GM18951 (cell line): Measurements from ENCODE around the gene CDK11B.
A peak's percentile ranks its signal among the peaks of the same experiment; 100 is the strongest.
"Not testable (repeated sequence)": the region's sequence is repeated elsewhere in the genome, so short reads cannot be mapped to it uniquely, and the experiment has no call there.

Experiments
- POLR2A ChIP-seq: IDR thresholded peaks from 4 replicates; pipeline ENCODE4 v1.6.1; 2011; ENCODE audit warnings: mild to moderate bottlenecking; ENCODE audit not compliant: insufficient read length, insufficient read depth; ENCODE audit errors: extremely low read depth
- in situ Hi-C: fragments of 300-500 bp; cut with MboI; formaldehyde crosslinking; loops from one replicate; pipeline ENCODE4 v1.12.0; 2022; ENCODE audit warnings: low sequenced_read_pairs, mixed read lengths, inconsistent platforms; ENCODE audit not compliant: unreplicated experiment

CDK11B gene

DNA sequence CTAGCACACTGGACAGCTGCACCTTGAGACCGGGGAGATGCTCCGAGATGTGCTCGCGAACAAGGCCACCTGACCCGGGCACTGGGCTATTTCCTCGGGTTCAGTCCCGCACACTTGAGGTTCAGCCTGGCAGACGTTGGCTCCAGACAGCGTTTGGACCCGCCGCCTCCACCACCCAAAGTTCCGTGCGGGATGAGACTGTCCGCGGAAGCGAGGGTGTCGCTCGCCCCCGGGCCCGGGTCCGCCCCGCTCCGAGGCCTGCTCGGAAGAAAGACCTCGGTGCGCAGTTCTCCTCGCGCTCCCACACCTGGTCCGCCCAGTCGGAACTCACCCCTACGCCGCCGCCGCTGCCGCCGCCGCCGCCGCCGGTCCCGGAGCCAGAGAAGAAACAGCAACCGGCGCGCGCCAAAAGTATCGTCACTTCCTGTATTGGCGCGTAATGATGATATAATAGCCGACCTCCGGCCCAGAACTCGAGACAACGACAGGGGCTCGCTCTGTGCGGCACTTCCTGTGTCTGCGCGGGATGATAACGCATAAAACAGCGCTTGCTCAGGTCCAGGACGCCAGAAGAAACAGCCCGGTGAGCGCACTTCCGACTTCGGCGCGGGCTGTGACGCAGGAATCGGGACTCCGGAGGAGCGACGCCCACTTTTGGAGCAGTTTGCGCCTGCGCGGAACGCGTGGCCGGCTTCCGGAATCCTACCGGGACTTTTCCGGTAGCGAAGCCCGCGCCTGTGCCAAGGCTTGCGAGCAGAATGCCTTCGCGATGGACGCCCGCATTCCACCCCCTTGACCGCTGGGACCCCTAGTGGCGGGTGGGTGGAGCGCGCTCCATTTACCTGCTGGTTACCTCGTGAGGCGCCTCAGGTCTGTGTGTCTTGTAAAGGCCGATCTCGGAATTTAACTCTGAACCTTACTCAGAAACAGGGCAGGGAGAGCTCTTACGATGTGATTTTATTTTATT lies at the start of gene CDK11B:
Gene CDK11B (minus strand): TSS at position 422 of the 967 bp plus-strand sequence. CDS start 1,519 bp downstream, outside the sequence.
- in situ Hi-C loops: loop anchor here (5.0 kb wide), 1 partner anchor 63 kb away; the partner anchor contains the start of gene CDK11A

DNA sequence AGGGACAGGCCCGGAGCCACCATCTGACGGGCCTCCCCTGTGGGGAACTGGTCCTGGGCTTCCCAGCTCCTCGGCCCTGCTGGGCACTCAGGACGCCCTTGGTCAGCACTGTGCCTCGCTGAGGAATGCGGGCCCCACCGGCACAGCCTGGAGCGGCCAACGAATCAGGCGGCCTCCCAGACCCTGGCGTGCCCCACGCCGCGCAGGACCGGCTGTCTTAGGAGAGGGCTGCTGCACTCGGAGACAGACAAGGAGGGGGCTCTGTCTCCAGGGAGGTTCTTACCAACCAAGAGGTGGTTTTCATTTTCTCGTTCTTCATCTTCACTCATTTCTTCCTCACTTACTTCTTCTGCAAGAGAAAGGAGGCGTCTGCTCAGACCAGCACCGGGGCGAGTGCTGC lies 49.1 kb upstream of the CDK11B start:
- in situ Hi-C loops: not testable (repeated sequence)

More for the DNA sequence above, at the start of gene CDK11B:
- TF ChIP-seq POLR2A: peak; percentile 13

DNA sequence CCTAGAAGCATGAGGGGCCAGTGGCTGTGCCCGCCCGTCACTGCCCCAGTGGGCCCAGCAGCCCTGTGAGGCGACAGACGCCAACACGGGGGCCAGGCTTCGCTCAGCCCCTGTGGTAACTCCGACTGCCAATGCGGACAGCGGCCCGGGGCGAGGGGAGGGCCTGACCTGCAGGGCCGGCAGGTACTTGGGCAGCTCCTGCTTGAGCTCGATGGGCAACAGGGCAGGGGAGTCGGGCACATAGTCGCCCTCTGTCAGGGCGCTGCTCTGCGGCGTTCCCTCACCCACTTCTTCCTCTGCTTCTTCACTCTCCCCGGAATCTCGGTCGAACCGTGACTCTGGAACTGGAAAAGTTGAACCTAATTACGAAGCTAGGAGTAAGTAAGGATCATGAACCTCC lies 48.4 kb upstream of the CDK11B start:
- in situ Hi-C loops: not testable (repeated sequence)

DNA sequence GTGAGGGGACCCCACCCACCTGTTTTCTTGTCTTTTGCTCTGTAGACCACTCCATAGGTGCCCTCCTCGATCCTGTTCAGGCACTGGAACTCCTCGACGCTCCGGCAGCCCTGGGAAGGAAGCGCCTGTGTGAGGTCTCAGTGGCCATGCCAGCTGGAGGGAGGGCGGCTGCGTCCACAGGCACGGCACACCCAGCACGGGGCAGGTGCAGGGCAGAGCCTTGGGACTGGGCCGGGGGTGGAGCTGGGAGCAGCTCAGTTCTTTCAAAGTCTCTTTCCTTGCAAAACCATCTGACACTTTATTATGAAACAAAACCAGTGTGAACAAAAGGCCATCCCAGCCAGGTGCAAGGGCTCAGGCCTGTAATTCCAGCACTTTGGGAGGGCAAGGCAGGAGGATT lies 46.8 kb upstream of the CDK11B start:
- in situ Hi-C loops: not testable (repeated sequence)

DNA sequence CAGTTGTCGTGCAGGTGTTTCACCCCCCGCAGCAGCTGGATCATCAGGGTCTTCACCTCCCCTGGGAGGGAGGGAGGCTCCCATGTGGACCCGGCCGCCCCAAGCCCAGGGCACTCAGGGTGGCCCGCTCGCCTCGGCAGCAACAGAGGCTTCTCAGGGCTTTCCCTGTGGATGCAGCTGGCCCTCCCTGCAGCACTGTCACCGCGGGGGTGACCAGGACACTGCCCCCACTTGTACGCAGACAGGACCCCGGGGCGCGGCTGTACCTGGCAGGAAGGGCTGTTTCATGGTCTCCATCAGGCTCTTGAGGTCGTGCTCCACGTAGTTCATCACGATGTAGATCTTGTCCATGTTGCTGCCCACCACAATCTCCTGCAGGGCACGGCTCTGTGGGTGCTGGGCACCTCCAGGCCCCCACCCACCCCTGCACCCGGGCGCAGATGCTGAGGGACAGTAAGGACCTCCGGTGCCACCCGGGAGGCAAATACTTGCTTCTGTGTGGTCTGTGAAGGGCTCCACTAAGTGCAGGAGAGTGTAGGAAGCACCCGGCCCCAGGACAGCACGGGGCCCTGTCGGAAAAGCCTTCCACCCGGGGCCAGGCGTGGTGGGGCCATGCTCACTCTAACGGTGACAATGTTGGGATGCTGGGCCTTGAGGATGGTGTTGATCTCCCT lies 45.6 kb upstream of the CDK11B start:
- in situ Hi-C loops: not testable (repeated sequence)

DNA sequence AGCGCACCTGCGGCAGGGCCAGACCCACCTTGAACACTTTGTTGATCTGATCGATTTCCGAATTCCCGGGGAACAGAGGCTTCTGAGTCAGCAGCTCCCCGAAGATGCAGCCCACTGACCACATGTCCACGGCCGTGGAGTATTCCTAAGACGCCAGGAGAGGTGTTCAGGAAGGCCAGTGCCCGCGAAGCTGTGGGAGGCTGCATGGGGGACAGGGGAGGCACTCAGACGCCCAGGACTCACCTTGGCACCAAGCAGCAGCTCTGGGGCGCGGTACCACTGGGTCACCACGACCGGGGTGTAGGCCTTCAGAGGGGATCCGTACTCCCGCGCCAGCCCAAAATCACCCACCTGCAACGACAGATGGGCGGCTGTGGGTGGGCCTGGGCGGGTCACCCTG lies 45.0 kb upstream of the CDK11B start:
- no peak for TF ChIP-seq POLR2A
- in situ Hi-C loops: no loop called here

DNA sequence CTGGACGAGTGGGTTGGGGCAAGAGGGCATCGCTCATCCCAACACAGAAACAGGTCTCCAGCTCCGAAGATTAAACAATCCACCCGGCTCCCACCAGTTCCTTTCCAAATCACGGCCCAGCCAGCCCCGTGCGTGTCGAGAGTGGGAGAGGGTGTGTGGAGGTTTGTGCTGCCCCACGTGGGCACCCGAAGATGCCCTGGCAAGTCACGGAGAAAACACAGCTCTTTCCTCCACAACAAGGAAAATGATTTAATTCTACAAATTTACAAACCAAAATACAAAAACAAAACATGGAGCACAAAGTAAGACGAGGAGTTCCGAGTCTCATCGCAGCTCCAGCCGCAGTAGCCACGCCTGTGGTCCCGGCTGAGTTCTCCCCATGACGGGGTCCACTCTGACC lies 43.7 kb upstream of the CDK11B start:
- in situ Hi-C loops: not testable (repeated sequence)

DNA sequence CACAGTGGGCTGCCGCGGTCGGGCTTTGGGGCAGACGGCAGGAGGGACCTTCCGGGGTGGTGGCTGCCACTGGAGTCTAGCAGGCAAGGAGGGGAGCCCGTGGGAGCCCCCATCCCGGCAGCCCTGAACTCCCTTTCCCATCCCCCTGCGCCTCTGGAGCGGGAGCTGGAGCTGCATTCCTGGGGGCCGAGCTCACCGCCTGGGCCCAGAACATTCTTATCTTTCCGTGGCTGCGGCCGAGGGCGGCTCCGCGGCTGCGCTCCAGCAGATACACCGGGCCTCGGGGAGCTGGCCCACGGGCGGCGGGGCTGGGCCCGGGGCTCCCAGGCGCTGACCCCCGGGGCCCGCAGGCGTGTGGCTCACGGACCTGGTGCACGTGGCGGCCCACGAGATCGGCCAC lies 41.8 kb upstream of the CDK11B start:
- in situ Hi-C loops: not testable (repeated sequence)

DNA sequence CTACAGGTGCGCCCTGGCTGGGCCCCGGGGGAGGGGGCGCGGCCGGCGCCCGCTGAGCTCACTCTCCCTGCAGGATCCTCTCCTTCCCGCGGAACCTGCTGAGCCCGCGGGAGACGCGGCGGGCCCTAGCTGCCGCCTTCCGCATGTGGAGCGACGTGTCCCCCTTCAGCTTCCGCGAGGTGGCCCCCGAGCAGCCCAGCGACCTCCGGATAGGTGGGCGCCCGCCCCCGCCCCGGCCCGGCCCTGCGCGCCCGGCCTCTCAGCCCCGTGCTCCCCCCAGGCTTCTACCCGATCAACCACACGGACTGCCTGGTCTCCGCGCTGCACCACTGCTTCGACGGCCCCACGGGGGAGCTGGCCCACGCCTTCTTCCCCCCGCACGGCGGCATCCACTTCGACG lies 41.3 kb upstream of the CDK11B start:
- in situ Hi-C loops: not testable (repeated sequence)

DNA sequence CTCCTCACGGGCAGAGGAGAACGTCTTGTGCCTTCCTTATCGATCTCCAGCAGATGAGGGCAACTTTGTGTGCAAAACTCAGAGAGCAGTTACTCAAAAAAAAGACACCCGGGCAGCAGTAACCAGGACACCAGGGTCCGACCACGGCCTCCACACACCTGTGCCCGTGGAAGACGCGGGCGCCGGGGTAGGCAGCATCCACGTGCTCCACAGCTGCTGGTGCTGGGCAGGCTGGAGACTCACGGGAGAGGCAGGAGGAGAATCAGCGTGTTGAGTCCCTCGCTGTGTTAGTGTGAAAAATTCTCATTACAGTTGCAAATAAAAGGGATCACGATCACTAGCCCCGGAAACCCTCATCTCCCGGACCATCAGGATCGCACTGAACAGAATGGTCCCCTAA lies 40.3 kb upstream of the CDK11B start:
- in situ Hi-C loops: not testable (repeated sequence)

DNA sequence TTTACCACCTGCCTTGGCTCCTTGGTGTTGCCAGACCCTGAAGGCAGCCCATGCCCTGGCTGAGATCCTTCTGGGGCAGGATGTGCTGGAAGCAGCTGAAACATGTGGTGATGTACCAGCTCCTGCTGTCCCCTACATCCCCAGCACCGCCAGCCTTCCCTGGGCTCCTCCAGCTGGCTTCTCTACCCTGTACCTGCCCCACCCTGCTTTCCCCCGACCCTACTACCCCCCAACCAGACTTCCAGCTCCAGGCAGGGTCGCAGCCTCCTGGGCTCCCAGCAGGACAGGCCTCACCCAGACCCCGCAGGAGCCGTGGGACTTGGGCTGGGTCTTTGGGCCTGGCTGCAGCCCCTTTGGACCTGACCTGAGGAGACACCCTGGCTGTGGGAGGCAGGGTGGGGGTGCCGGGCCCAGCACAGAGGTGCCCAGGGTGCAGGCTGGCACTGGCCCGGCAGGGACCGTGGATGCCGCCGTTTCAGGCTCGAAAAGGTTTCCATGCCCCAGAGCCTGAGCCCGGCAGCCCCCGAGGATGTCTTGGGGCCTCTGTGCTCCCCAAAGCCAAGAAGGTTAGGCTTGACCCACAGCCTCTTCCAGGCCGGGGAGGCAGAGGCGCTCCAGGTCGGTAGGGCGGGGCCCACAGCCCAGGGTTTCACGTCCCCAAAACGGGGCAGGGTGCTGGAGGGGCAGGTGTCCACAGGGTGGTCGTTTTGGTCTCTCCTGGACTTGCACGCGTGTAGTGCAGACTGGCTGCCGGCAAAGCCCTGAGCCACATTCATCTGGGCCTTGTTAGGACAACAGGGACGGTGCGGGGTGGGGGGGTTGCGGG lies 38.8 kb upstream of the CDK11B start:
- in situ Hi-C loops: not testable (repeated sequence)

DNA sequence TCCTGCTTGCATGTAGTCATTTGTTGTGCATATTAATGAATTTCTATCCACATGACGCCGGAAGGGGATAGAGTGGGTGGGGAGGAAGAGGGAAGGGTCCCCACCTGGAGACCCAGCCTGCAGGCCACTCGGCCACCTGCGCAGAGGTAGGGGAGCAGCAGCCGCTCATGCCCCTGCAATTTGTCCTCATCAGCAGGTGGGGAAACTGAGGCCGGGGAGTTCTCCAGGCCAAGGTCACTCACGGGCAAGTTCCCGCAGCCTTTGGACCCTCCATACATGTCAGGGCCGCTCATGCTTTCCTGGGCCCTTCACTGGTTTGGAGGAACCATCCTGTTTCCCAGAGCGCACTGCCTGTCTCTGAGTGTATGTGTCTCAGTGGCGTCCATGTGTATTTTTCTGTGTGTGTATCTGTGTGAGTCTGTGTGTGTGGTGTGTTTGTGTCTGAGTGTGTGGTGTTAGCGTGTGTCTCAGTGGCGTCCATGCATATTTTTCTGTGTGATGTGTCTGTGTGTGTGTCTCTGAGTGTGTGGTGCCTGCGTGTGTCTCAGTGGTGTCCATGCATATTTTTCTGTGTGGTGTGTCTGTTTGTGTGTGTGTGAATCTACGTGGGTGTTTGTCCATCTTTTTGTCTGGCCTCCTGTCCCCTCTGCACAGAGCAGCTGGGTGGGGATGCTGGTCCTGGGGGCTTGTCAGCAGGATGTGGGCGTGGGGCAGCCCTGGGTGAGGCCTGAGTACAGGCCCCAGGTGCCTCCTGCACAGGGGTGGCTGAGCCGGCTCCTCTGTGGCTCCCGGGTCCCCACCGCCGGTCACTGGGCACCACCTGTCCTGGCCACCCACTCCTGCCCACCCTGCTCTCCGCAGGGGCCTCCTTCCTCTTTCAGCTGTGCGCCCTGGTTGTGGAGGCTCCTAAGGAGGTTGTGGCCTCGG lies 37.9 kb upstream of the CDK11B start:
- in situ Hi-C loops: not testable (repeated sequence)

DNA sequence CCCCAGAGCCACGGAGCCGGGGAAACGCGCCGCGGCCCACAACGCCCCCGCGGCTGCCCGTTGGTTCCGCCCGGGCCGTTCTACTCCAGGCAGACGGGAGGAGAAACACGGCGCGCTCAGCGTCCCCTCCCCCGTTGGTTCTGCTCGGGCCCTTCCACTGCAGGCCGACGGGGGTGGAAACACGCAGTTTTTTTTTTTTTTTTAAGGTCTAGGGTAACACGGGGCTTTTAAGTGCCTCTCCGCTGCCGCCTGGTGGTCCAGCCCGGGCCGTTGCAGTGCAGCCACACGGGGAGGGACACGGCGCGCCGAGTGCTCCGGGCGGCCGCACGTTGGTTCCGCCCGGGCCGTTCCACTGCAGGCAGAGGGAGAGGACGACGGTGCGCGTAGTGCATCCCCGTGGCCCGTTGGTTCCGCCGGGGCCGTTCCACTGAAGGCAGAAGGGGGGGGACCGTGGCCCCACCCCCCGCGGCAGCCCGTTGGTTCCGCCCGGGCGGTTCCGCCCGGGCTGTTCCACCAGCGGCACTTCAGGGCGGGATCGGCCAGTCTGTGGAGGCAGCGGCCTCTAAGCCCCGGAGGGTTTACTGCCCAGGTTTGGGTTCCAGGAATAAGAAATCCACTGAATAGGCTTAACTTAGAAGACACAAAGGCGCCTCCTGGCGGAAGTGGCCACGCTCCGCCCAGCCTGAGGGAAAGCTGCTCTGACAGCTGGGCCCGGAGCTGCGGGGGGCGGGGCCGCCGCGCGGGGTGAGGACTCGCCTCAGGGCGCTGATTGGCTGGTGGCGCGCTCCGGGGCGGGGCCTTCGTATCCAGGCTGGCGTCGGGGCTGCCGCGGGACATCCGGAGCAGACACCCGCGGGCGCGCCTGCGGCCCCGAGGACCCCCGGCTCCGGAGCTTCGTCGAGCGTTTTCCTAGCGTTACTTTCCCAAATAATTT lies 34.2 kb upstream of the CDK11B start, which contains the start of gene SLC35E2B:
Gene SLC35E2B (minus strand): TSS at position 82 of the 934 bp plus-strand sequence. CDS start 16,096 bp downstream, outside the sequence.
- in situ Hi-C loops: not testable (repeated sequence)
